HG02798 (cell line): ENCODE data around the gene TUT4.

ENCODE experiments used
- ATAC-seq: cut with Tn5 transposase; IDR thresholded peaks from one replicate; pipeline ENCODE4 v1.9.1; 2021; ENCODE audit warnings: mild to moderate bottlenecking; ENCODE audit not compliant: unreplicated experiment, poor library complexity

TUT4 gene

GRCh38 chr1:52542085-52542688, 10.7 kb downstream of the TUT4 start:
- no peak for ATAC-seq

GRCh38 chr1:52534928-52535764, 17.7 kb downstream of the TUT4 start:
- ATAC-seq, result no peak

DNA sequence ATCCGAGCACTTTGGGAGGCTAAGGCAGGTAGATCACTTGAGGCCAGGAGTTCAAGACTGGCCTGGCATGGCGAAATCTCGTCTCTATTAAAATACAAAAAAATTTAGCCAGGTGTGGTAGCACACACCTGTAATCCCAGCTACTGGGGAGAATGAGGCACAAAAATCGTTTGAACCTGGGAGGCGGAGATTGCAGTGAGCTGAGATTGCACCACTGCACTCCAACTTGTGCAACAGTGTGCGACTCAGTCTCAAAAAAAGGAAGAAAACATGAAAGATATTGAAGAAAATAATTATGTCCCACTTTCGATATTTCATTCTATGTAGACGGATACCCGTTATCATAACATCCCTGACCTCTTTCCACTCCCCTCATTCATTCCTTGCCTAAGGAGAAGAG, 19.2 kb downstream of the TUT4 start:
- ATAC-seq, result no peak

DNA sequence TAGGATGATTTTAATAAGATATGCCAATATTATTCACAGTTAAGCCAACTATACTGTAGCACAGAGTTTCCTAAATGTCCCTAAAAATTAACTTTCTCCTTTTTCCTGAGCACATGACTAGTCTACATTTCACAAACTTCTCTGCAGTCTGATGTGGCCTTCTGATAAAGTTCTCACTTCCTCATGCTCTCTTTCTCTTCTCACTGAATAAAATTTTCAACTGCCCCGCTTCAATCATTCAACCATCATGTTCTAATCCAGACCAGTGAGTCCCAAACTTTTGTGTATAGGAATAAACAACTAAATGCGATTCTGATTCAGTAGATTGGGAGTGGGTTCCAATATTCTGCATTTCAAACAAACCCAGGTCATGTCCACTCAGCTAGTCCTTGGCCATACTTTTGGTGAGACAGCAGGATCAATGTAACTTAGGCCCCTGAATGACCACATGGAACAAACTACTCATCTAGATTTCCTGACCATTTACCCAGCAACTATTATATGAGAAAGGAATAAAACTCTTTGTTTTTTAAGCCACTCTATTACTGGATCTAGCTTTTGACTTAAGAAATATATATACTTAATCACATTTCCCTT, 20.1 kb downstream of the TUT4 start:
- ATAC-seq, result no peak

GRCh38 chr1:52532247-52532646, 20.6 kb downstream of the TUT4 start:
- no peak for ATAC-seq

DNA sequence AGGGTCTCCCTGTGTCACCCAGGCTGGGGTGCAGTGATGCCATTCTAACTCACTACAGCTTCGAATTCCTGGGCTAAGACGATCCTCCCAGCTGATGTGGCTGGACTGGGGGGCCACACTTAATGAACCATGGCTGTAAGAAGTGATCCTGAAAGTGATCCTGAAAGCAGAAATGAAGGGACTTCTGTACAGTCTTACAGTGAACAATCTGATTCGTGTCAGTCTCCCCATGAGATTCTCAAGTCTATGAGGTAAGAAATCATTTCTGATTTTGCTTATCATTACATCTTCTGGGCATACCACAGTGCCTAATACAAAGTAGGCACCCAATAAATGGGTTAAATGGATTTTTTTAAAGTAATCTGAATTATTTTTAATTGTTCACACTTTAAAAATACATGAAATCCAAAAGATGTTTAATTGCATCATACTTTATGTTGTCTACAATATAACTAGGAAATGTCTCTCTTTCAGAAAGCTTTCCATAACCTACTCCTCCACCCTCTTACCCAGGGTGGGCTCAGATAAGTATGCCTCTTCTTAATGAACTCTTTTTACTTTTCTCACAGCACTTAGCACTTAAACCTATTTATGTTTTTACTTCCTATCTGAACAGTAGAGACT, 21.5 kb downstream of the TUT4 start:
- ATAC-seq, result no peak

DNA sequence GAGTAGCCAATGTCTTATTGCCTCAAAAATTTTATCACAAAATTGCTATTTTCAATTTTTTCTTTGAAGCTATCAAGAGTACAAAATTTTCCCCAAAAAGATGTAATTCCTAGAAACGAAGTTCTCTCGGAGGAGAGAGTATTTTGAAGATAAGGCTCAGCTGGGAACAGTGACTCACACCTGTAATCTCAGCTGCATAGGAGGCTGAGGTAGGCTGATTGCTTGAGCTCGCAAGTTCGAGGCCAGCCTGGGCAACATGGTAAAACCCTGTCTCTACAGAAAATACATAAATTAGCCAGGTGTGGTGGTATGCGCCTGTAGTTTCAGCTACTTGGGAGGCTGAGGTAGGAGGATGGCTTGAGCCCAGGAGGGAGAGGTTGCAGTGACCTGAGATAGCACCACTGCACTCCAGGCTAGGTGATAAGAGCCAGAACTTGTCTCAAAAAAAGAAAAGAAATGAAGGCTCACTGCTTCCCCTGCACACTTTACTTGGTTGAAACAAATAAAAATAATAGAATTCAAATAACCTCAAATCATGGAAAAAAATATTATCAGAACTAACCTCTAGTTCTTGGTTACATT, 22.2 kb downstream of the TUT4 start:
- ATAC-seq, result no peak

DNA sequence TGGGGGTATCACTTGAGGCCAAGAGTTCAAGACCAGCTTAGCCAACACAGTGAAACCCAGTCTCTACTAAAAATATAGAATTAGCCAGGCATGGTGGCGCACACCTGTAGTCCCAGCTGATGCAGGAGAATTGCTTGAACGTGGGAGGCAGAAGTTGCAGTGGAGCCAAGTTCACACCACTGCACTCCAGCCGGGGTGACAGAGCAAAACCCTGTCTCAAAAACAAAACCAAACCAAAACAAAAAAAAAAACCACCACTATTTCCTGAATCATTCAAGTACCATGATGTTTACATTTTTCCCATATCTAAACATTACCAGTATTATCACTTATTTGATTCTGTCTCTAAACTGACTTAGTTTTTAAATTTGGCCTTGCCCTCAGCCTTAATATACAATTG, 29.5 kb downstream of the TUT4 start:
- ATAC-seq, result no peak

DNA sequence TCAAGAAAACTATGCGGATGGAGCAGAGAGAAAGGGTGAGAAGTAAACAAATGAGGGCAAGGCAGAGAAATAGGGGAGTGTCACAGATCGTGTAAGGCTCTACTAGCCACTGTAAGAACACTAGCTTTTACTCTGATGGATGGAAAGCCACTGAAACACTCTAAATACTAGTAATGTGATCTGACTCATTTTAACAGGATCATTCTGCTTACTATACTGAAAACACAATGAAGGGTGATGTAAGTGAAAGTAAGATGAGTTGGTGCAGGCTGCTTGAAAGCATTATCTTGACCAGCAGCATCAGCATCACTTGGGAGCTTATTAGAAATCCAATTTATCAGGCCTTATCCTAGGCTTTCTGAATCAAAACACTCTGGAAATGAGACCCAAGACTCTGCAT, 32.7 kb downstream of the TUT4 start:
- no peak for ATAC-seq

DNA sequence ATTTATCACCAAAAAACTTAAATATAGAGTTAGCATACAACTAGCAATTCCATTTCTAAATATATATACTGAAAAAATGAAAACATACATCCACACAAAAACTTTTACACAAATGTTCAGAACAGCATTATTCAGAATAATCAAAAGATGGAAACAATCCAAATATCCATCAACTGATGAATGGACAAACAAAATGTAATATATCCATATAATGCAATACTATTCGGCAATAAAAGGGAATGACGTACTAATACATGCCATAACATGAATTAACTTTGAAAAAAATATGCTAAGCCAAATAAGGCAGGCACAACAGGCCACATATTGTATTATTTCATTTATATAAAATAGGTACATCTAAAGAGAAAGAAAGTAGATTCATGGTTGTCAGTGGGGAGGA, 33.9 kb downstream of the TUT4 start:
- no peak for ATAC-seq

- ATAC-seq, result no peak
These were observed 40.9 kb downstream of the TUT4 start for GRCh38 chr1:52511851-52512615.

DNA sequence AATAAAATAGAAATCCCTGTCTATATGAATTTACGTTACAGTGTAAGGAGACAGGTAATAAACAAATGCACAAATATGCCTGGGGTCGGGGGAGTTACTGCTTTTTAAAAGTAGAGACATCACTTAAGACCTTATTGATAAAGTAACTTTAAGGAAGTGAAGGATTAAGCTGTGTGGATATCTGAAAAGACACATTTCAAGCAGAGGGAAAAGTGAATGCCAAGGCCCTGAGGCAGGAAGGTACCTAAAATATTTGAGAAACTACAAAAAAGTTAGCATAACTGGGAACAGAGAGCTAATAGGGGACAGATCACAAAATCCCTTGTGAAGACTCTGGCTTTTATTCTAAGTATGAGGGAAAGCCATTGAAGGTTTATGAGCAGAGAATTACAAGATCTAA, 41.5 kb downstream of the TUT4 start:
- ATAC-seq, result no peak

DNA sequence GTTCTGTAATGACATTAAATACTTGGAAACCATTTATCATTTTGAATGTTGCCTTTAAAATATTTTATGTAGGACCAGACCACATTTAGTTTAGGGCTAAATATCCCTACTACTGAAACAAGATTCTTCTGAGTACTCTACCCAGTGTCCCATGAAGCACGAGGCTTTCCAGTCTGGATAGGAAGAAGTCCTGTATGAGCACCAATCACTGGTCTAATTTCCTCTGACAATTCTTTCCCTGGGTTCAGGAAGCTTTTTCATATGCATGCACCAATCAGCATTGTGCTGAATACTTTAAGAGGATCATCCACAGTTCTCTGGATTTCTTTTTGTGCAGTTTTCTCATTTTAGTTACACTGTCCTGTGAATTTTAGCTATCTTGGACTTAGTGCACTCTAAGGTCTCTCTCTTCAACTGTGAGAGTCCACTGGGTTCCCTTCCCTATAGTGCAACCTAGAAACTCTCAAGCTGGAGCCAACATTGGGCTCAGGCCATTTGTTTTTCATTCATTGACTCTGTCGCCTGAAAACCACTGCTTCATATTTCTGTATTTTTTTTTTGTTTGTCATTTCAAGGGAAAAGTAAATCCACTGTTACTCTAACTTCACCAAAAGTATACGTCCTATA, 45.9 kb downstream of the TUT4 start:
- no peak for ATAC-seq

GRCh38 chr1:52506349-52506748, 46.5 kb downstream of the TUT4 start:
- no peak for ATAC-seq

GRCh38 chr1:52504720-52505119, 48.2 kb downstream of the TUT4 start:
- no peak for ATAC-seq

GRCh38 chr1:52503706-52504105, 49.2 kb downstream of the TUT4 start:
- ATAC-seq, result no peak

DNA sequence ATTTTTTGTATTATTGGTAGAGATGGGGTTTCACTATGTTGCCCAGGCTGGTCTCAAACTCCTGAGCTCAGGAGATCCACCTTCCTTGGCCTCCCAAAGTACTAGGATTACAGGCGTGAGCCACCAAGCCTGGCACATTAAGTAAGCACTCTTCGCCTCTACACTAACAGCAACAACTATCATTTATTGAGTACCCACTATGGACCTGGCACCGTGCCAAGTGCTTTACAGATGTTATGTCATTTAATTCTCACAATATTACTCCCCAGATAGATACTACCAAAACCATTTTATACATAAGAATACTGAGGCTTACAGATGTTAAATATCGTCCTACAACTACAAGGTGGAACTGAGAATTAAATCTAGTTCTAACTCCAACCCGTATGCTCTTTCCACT, 50.1 kb downstream of the TUT4 start:
- ATAC-seq, result no peak

DNA sequence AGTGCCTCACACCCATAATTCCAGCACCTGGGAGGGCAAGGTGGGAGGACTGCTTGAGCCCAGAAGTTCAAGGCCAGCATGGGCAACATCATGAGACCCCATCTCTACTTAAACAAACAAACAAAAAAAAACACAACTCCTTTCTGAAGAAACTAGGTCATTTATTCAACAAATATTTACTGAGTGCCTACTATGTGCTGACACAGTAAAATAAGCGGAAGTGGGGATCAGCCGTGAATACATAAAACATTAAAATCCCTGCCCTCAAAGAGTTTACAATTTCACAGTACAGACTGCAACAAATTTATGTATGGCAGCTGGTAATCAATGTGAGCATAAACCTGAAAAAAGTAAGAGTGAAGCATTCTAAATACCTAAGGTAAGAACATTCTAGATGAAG, 65.3 kb downstream of the TUT4 start:
- no peak for ATAC-seq

GRCh38 chr1:52482326-52483004, 70.4 kb downstream of the TUT4 start:
- no peak for ATAC-seq
